GM18519 (cell line): ENCODE measurements around the gene USH2A.
"Not testable (repeated sequence)": the region's sequence is repeated elsewhere in the genome, so short reads cannot be mapped to it uniquely, and the experiment has no call there.

ENCODE experiments used
- ATAC-seq: cut with Tn5 transposase; IDR thresholded peaks from one replicate; pipeline ENCODE4 v1.9.1; 2021; ENCODE audit warnings: mild to moderate bottlenecking, moderate library complexity; ENCODE audit not compliant: unreplicated experiment, low FRiP score

USH2A gene

GRCh38 chr1:216207154-216207553, 216.1 kb downstream of the USH2A start:
- no peak for ATAC-seq

DNA sequence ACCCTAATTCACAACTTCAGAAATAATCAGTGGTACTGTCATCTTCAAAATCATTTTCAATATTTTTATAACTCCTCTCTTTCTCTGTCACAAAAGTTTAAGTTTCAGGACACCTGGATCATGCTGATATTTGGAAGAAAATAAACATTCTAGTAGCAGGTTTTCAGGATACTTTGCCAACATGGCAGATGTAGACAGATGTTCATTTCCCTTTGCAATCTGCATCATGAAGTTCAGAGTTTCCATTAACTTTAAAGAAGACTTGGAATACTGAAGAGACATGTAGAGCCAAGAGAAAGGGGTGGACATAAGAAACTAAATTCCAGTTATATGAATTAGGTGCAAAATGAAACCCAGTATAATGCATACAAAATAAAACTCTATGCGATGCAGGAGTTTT, 218.1 kb downstream of the USH2A start:
- no peak for ATAC-seq

GRCh38 chr1:216201946-216202345, 221.3 kb downstream of the USH2A start:
- no peak for ATAC-seq

DNA sequence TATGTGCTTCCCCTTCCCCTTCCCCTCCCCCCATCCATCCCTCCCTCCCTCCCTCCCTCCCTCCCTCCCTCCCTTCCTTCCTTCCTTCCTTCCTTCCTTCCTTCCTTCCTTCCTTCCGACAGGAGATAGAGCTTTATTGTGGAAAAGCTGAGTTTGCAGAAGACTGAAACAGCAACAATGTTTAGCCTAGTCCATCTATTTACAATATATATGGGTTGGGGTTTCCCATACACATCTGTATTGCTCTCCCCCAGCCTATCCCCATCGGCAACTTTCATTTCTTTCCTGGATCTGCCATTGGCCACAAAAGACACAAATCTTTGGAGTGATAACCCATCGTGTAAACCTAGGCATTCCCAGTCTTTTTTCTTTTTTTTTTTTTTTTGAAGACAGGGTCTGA, 222.3 kb downstream of the USH2A start:
- ATAC-seq = no peak

GRCh38 chr1:216194721-216195120, 228.5 kb downstream of the USH2A start:
- ATAC-seq = no peak

- peak; percentile 46 for ATAC-seq
Measured at GRCh38 chr1:216193839-216194443, 229.3 kb downstream of the USH2A start.

- no peak for ATAC-seq
Measured at GRCh38 chr1:216190438-216190837, 232.8 kb downstream of the USH2A start.

DNA sequence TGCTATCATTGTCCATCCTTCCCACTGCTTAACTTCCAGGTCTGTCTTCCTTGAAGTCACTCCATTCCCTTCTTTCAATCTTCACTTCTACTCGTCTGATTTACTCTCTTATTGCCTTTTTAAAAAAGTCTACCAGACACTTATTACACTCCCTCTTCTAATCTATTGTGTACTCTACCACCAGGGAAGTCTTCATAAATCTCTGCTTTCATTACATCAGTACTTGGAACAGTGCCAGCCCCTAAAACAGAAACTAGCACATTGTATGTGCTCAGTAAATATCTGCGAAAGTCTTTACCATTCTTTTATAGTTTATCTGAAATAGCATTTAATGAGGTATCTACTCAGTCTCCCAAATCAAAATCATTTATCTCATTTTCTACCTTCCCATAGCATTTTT, 236.4 kb downstream of the USH2A start:
- ATAC-seq = no peak

DNA sequence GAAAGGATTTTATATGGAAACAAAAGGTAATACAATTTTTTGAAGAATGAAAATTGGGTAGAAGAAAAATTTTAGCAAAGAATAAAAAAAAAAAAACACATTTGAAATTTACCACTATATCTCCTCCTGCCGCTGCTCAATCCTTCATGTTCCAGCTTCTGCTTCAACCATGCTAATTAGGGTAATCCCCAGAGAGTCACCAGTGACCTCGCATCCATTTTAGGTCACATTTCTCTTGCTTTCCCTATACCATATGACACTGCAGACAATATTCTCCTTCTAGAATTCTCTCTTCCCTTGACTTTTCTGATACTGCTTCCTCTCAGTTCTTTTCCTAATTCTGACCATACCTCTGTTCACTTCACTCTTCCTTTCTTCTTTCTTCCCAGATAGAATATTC, 237.1 kb downstream of the USH2A start:
- no peak for ATAC-seq

GRCh38 chr1:216184126-216184680, 239.0 kb downstream of the USH2A start:
- no peak for ATAC-seq

DNA sequence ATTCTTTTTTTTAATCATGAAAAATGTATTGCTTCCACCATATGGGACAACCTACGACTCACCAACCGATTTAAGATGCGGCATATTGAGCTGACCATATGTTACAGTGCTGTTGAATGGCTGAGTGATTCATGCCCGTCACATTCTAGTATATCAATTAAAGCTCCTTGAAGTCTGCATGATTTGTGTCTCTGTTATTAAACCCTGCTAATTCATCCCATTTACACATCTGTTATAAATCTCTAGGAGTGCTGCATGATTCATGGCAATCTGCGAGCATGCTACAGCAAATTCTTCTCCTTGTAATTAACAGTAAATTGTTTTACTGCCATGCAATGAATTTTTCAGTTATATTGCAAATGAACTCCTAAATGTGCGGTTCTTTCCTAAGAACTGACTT, 239.8 kb downstream of the USH2A start:
- no peak for ATAC-seq

DNA sequence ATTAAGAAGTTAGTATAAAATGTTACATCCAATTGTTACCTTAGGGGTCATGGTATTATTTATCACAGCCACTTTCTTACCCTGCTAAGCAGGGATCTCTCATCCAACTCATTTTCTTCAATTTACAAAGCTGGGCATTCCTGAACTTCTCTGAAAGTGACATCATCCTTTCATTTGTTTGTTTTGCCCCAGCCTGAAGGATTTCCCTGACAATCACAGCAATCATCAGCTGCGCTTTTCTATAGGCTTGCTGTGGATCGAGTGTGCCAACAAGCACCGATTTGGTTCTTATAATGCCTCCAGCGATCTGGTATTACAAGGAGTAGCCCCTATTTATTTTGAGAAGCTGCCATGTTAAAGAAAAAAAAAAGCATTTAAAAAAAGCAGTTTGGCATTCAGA, 240.2 kb downstream of the USH2A start:
- no peak for ATAC-seq

GRCh38 chr1:216181590-216181989, 241.7 kb downstream of the USH2A start:
- ATAC-seq = no peak

DNA sequence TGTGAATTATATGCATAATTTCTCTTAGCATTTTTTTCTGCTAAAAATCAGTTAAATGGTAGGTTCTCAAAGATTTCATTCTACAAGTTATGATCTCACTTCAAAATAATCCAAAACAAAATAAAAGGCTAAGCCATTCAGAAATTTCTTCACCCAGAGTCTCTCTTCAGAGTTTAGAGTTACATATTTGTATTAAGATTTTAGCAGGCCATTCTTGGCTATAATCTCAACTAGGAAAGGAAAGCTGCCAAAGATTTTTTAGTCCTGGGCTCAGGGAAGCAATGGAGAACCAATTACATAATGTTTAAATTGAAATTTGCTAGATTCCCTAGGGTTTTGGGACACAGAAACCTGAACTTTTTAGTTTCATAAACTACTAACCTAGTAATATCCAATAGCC, 245.0 kb downstream of the USH2A start:
- no peak for ATAC-seq

GRCh38 chr1:216176970-216177369, 246.3 kb downstream of the USH2A start:
- no peak for ATAC-seq

DNA sequence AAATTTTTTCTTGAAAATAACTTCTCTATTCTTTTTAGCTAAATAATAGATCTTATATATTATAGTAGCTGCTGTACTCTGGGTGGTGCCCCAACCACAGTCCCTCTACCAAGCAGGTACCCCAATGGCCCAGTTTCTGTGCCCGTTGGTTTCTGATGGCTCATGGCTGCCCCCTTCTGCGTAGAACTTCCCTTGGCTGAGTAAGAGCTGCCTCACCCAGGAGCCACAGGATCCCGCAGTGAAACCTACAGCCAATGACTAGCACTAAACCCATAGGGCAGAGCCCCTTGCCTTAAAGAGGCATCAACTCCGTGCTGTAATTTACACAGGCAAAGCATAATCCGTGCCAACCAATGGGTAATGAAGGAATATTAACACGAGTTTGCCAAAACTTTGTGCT, 247.5 kb downstream of the USH2A start:
- ATAC-seq = no peak

- ATAC-seq = no peak
Measured at GRCh38 chr1:216173376-216173995, 249.8 kb downstream of the USH2A start.

DNA sequence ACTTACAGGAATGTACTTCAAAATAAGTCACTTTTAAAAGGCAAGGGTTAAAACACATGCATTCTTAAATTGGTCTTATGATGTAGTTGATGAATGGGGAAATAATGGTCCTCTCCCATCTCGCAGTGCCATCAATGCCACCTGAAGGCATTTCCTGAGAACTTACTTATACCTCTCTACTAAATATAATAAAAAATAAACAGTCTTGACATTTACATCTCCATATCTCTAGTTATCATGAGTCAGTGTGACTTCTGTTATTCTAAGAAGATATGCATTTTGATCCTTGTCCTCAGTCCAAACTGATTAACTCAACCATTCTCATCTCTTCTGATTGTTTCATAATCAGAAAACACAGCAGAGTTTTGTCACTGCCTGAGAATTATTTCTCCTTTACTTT, 253.9 kb downstream of the USH2A start:
- no peak for ATAC-seq

- ATAC-seq = no peak
Measured at GRCh38 chr1:216168546-216168945, 254.7 kb downstream of the USH2A start.

DNA sequence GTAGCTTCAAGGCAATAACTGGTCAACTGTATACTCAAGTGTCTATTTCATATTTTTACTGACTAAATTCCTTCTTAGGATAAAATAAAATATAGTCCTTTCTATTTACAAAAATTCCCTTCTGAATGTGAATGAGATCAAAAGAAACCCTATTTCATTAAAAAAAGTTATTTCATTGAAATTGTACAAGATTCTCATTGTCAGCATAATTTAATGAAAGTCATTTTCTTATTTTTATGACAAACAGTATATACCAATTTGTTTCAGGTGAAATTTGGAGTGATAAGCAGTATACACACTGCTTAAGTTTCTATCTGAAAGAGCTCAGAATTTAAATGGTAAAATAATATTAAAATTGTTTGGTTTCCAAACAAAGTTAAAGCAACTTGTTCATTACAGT, 269.2 kb downstream of the USH2A start:
- no peak for ATAC-seq

GRCh38 chr1:216153130-216153529, 270.1 kb downstream of the USH2A start:
- no peak for ATAC-seq

- not testable (repeated sequence) for ATAC-seq
Measured at GRCh38 chr1:216145451-216146018, 277.7 kb downstream of the USH2A start.
